HepG2 (cell line): ENCODE measurements around the gene DTD2. TPM values are rescaled to one million over a fixed set of nuclear protein-coding genes. Genes with fewer than 3 reads are reported as not detected.
A peak's percentile ranks its signal among the peaks of the same experiment; 100 is the strongest.

Source experiments
- ATF1 ChIP-seq: IDR thresholded peaks from 2 replicates; pipeline ENCODE4 v1.6.1; 2016; ENCODE audit warnings: mild to moderate bottlenecking, control low read depth
- ATRX ChIP-seq: sonication (generic); formaldehyde crosslinking; IDR thresholded peaks from 2 replicates; pipeline ENCODE4 v1.4.0; 2020; ENCODE audit warnings: missing genetic modification reagents, borderline replicate concordance
- CREM ChIP-seq, 2 experiments: sonication (generic) in 1 of 2; formaldehyde crosslinking in 1 of 2; IDR thresholded peaks; 2 replicates each; pipeline versions ENCODE4 v1.4.0 to v1.6.1; 2016 to 2020; ENCODE audit warnings: antibody characterized with exemption in 1 of 2, mild to moderate bottlenecking in 1 of 2, missing genetic modification reagents in 1 of 2
- GATAD2A ChIP-seq: IDR thresholded peaks from 2 replicates; pipeline ENCODE4 v1.6.1; 2016
- ISX ChIP-seq: sonication (generic); formaldehyde crosslinking; conservative IDR thresholded peaks from 2 replicates; pipeline ENCODE4 v1.5.0; 2020; ENCODE audit warnings: missing genetic modification reagents
- KLF15 ChIP-seq: sonication (generic); formaldehyde crosslinking; IDR thresholded peaks from 2 replicates; pipeline ENCODE4 v1.8.1; 2023; ENCODE audit warnings: borderline replicate concordance, mild to moderate bottlenecking, inconsistent platforms, missing genetic modification reagents, mixed read lengths
- KMT2A ChIP-seq: sonication (generic); formaldehyde crosslinking; IDR thresholded peaks from 2 replicates; pipeline ENCODE4 v1.4.0; 2020; ENCODE audit warnings: missing genetic modification reagents
- NCOR1 ChIP-seq: fragments of 200-600 bp; sonication (generic); IDR thresholded peaks from 2 replicates; pipeline ENCODE4 v1.7.0; 2017; ENCODE audit warnings: antibody characterized with exemption, low read length, borderline replicate concordance
- POLR2A ChIP-seq, 2 experiments: IDR thresholded peaks; 2 replicates each; pipeline ENCODE4 v1.6.1; 2011; ENCODE audit warnings: low read depth in 2 of 2, low read length in 2 of 2, mild to moderate bottlenecking in 1 of 2, moderate library complexity in 1 of 2; ENCODE audit not compliant: insufficient read depth in 1 of 2
- POLR2G ChIP-seq: fragments of 200-400 bp; formaldehyde crosslinking; IDR thresholded peaks from 2 replicates; pipeline ENCODE4 v1.6.1; 2018; ENCODE audit warnings: mild to moderate bottlenecking, low read depth, low read length, moderate library complexity
- SP1 ChIP-seq, 2 experiments: fragments of 450-650 bp in 1 of 2; sonication (generic) in 1 of 2; formaldehyde crosslinking in 1 of 2; IDR thresholded peaks; 2 replicates each; pipeline versions ENCODE4 v1.4.0 to v1.6.1; 2016 to 2020; ENCODE audit warnings: missing genetic modification reagents in 1 of 2
- ZFP90 ChIP-seq: sonication (generic); formaldehyde crosslinking; IDR thresholded peaks from 2 replicates; pipeline ENCODE4 v1.8.0; 2022; ENCODE audit warnings: missing genetic modification reagents, mild to moderate bottlenecking, inconsistent platforms, borderline replicate concordance
- ZNF496 ChIP-seq: sonication (generic); formaldehyde crosslinking; IDR thresholded peaks from 2 replicates; pipeline ENCODE4 v1.8.1; 2023; ENCODE audit warnings: mild to moderate bottlenecking, moderate library complexity, missing genetic modification reagents; ENCODE audit not compliant: insufficient replicate concordance
- polyA plus RNA-seq, 8 experiments: library from polyadenylated mRNA; depleted of rRNA in 3 of 8; stranded (reverse) in 7 of 8; unstranded in 1 of 8; fragments of >200 nt; fragmentation: Illumina TruSeq in 4 of 8; extraction: Trizol in 4 of 8; gene quantifications; 2 replicates each; pipeline versions ENCODE4 v1.2.1 to v1.2.3, GENCODE V29; 2011 to 2016; ENCODE audit warnings: low read depth in 4 of 8, missing spikeins in 1 of 8, mixed read lengths in 1 of 8; ENCODE audit not compliant: insufficient read depth in 1 of 8
- total RNA-seq, 5 experiments: library from RNA; depleted of rRNA; stranded (reverse); fragments of >200 nt; fragmentation: Illumina TruSeq; extraction: Trizol; gene quantifications; 2 replicates each; pipeline ENCODE4 v1.2.3, GENCODE V29; 2016; ENCODE audit warnings: low read depth in 1 of 5
- TF ChIP-seq, protein P1 (sequence below): sonication (generic); formaldehyde crosslinking; IDR thresholded peaks from 2 replicates; pipeline ENCODE4; 2020; ENCODE audit warnings: missing genetic modification reagents, mild to moderate bottlenecking, borderline replicate concordance
- TF ChIP-seq, protein P2 (sequence below): sonication (generic); formaldehyde crosslinking; IDR thresholded peaks from 2 replicates; pipeline ENCODE4 v1.4.0; 2020; ENCODE audit warnings: missing genetic modification reagents, borderline replicate concordance
- TF ChIP-seq, protein P3 (sequence below): sonication (generic); formaldehyde crosslinking; IDR thresholded peaks from 2 replicates; pipeline ENCODE4 v1.4.0; 2020; ENCODE audit warnings: missing genetic modification reagents, borderline replicate concordance

Gene DTD2
- total and polyA plus RNA-seq, 2 of the 13 experiments (the other 11 are each of a cell fraction or from before 2014, with no cell fraction given): 22.3 to 49.8 TPM

DNA sequence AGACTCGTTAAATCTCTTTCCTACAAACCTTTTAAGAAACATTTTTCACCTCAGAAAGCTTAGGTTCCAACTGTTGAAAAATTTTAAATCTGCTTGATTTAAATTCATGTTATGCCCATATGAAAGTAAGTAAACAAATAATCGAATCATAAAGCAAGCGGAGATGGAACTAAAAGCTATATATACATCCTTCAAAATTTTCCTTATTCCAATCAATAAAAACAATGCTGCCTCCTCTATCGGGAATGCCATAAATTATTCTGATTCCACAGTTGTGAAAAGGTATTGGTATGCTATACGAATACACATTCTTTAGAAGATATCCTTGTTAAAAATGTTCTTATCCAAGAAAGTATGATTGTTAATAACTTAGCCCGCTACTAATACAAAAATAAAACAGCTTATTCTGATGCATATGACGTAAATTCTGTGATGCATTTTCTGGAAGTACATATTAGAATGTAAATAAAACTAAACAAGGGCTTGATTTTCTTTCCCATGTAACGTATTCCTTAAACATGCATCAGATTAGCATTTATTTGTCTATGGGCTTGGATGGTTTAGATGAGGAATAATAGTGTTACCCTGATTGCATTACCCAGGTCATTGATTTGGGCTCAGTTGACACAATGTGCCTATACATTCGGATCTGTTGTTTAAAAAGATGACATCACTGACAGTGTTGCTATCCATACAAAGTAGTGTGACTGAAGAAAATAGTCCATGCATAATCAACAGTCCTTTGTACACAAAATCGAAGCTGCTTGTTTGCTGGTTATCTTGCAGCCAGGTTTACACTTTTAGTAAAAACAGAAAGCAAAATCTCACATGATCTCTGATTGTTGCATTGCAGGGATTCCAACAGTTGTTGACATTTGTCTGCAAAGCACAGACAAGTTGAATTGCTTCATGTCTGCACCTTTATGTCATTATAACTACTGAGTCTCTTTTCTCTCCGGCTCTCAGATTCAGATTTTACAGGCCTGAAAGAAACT lies 656 bp upstream of the DTD2 start (continued):
- TF ChIP-seq ZNF496 (CRISPR knock-in tag) (no peak), CREM (IDR thresholded peaks at IDR 0.05) (peak; percentile 58; the same call in 1 of the 2 replicates), CREM (CRISPR knock-in tag; IDR thresholded peaks at IDR 0.05) (no peak), KLF15 (no peak), POLR2G (no peak), GATAD2A (peak; percentile 64), NCOR1 (peak; percentile 75; the same call in 1 of the 2 replicates), ISX (CRISPR knock-in tag) (no peak), ZFP90 (CRISPR knock-in tag) (0 out of 2 replicates have a peak, but pooled peaks have one; percentile 24), KMT2A (CRISPR knock-in tag) (no peak), POLR2A (IDR thresholded peaks at IDR 0.05; ENCODE audit: insufficient read depth in 1 of 2, low read depth in 2 of 2, low read length in 2 of 2) (no peak), SP1 (IDR thresholded peaks at IDR 0.05) (no peak), SP1 (CRISPR knock-in tag; IDR thresholded peaks at IDR 0.05) (no peak), ATF1 (CRISPR knock-in tag) (peak; percentile 62), ATRX (no peak)
- TF ChIP-seq, protein P1, sequence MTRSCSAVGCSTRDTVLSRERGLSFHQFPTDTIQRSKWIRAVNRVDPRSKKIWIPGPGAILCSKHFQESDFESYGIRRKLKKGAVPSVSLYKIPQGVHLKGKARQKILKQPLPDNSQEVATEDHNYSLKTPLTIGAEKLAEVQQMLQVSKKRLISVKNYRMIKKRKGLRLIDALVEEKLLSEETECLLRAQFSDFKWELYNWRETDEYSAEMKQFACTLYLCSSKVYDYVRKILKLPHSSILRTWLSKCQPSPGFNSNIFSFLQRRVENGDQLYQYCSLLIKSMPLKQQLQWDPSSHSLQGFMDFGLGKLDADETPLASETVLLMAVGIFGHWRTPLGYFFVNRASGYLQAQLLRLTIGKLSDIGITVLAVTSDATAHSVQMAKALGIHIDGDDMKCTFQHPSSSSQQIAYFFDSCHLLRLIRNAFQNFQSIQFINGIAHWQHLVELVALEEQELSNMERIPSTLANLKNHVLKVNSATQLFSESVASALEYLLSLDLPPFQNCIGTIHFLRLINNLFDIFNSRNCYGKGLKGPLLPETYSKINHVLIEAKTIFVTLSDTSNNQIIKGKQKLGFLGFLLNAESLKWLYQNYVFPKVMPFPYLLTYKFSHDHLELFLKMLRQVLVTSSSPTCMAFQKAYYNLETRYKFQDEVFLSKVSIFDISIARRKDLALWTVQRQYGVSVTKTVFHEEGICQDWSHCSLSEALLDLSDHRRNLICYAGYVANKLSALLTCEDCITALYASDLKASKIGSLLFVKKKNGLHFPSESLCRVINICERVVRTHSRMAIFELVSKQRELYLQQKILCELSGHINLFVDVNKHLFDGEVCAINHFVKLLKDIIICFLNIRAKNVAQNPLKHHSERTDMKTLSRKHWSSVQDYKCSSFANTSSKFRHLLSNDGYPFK (CRISPR knock-in tag): no peak
- TF ChIP-seq, protein P2, sequence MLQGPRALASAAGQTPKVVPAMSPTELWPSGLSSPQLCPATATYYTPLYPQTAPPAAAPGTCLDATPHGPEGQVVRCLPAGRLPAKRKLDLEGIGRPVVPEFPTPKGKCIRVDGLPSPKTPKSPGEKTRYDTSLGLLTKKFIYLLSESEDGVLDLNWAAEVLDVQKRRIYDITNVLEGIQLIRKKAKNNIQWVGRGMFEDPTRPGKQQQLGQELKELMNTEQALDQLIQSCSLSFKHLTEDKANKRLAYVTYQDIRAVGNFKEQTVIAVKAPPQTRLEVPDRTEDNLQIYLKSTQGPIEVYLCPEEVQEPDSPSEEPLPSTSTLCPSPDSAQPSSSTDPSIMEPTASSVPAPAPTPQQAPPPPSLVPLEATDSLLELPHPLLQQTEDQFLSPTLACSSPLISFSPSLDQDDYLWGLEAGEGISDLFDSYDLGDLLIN (CRISPR knock-in tag): no peak
- TF ChIP-seq, protein P3, sequence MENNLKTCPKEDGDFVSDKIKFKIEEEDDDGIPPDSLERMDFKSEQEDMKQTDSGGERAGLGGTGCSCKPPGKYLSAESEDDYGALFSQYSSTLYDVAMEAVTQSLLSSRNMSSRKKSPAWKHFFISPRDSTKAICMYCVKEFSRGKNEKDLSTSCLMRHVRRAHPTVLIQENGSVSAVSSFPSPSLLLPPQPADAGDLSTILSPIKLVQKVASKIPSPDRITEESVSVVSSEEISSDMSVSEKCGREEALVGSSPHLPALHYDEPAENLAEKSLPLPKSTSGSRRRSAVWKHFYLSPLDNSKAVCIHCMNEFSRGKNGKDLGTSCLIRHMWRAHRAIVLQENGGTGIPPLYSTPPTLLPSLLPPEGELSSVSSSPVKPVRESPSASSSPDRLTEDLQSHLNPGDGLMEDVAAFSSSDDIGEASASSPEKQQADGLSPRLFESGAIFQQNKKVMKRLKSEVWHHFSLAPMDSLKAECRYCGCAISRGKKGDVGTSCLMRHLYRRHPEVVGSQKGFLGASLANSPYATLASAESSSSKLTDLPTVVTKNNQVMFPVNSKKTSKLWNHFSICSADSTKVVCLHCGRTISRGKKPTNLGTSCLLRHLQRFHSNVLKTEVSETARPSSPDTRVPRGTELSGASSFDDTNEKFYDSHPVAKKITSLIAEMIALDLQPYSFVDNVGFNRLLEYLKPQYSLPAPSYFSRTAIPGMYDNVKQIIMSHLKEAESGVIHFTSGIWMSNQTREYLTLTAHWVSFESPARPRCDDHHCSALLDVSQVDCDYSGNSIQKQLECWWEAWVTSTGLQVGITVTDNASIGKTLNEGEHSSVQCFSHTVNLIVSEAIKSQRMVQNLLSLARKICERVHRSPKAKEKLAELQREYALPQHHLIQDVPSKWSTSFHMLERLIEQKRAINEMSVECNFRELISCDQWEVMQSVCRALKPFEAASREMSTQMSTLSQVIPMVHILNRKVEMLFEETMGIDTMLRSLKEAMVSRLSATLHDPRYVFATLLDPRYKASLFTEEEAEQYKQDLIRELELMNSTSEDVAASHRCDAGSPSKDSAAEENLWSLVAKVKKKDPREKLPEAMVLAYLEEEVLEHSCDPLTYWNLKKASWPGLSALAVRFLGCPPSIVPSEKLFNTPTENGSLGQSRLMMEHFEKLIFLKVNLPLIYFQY (CRISPR knock-in tag): no peak; the same call in 1 of the 2 replicates
